ENCODE measurements around the gene ZNF441.
"Not testable (repeated sequence)": the region's sequence is repeated elsewhere in the genome, so short reads cannot be mapped to it uniquely, and the experiment has no call there.

The ZNF441 gene

DNA sequence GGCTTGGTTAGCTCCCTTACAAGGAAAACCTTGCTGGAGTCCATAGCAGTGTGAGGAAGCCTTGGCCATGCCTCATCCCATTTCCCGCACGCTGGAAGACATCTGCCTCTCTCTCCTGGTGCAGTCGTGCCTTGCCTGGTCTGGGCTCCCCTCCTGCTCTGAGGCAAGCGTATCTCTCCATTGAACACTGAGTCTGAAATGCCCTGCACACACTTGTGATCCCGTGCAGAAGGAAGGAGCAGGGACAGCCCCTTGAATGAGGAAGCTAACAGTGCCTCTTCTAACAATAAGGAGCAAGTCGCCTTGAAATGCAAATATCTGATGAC lies 46.9 kb downstream of the ZNF441 start:
- Histone ChIP-seq H3K4me1 (ENCODE audit: control insufficient read depth, insufficient read depth, low read length) (peaks cover 10% of the 10 kb centered on the region), H3K36me3 (ENCODE audit: control insufficient read depth in 2 of 2, insufficient read depth in 2 of 2, low read length in 2 of 2) (no peaks in the 10 kb centered on the region), H3K9me3 (ENCODE audit: control insufficient read depth in 2 of 2, low read length in 2 of 2) (no peaks in the 10 kb centered on the region), H3K4me3 (ENCODE audit: low read length in 2 of 2) (peak overlapping the region; percentile 69 to 98), H3K27me3 (ENCODE audit: control insufficient read depth in 1 of 2, insufficient read depth in 2 of 2, low read length in 2 of 2) (no peaks in the 10 kb centered on the region), H3K27ac (ENCODE audit: low read length) (peak overlapping the region; percentile 87), H3K9ac (ENCODE audit: low read length in 2 of 2) (peak overlapping the region; percentile 2 to 47)

DNA sequence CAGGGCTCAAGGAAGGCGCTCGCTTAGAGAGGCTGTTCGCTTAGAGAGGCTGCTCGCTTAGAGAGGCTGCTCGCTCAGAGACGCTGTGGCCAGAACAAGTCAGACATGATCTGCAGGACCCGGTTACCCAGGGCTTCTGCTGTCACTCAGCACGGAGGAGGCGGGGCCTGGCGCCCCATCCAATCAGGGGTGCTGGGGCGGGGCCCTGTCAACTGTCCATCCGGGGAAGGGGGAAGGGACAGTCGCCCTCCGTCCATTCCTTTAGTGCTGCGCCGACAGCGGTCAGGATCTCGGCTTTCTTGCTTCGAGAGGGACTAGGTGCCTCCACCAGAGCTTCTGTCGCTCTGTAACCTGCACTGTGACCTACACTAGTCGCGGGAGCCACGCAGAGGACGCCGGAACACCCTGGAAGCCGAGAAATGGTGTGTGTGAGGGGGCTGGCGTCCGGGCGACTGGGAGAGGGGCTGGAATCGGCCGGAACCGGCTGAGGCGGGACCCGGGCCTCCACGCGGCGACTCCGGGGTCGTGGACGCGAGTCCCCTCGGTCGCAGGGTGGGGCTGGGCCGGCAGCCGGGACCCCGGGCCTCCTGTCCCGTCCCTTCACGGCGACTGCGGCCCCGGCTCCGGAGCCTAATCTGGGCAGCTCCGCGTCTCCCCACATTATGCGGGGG lies 47.4 kb downstream of the ZNF441 start, which contains the start of gene ZNF440:
TSS of gene ZNF440 (plus strand) at position 245 of the 671 bp plus-strand sequence. CDS start at position 420, 175 bp downstream.
- Histone ChIP-seq H3K9me3 (ENCODE audit: control insufficient read depth in 2 of 2, low read length in 2 of 2) (no peaks in the 10 kb centered on the region), H3K4me3 (ENCODE audit: low read length in 2 of 2) (peak within 1 kb of the TSS; percentile 69 to 98), H3K27me3 (ENCODE audit: control insufficient read depth in 1 of 2, insufficient read depth in 2 of 2, low read length in 2 of 2) (no peaks in the 10 kb centered on the region), H3K27ac (ENCODE audit: low read length) (peak within 1 kb of the TSS; percentile 87), H3K36me3 (ENCODE audit: control insufficient read depth in 2 of 2, insufficient read depth in 2 of 2, low read length in 2 of 2) (no peaks in the 10 kb centered on the region), H3K4me1 (ENCODE audit: control insufficient read depth, insufficient read depth, low read length) (peaks cover 10% of the 10 kb centered on the region), H3K9ac (ENCODE audit: low read length in 2 of 2) (peak within 1 kb of the TSS; percentile 84 to 95)

DNA sequence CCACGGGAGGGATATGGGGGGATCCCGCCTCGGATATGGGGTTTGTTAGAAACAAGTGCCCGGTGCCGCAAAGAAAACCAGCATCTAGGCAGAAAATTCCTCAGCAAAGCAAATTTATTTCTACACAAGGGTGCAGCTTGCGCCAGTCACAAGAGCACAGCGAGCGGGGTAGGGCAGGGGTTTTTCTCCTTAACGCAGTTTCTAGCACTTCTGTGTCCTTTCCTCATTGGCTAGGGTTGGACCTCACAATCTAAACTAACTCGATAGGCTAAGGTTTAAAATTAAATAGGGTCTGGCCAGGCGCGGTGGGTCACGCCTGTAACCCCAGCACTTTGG lies 47.9 kb downstream of the ZNF441 start:
- Histone ChIP-seq H3K4me3 (ENCODE audit: low read length in 2 of 2) (peak overlapping the region; percentile 69 to 98), H3K4me1 (ENCODE audit: control insufficient read depth, insufficient read depth, low read length) (peaks cover 10% of the 10 kb centered on the region), H3K9me3 (ENCODE audit: control insufficient read depth in 2 of 2, low read length in 2 of 2) (no peaks in the 10 kb centered on the region), H3K9ac (ENCODE audit: low read length in 2 of 2) (peak overlapping the region; percentile 84 to 95), H3K27ac (ENCODE audit: low read length) (peak overlapping the region; percentile 87), H3K36me3 (ENCODE audit: control insufficient read depth in 2 of 2, insufficient read depth in 2 of 2, low read length in 2 of 2) (no peaks in the 10 kb centered on the region), H3K27me3 (ENCODE audit: control insufficient read depth in 1 of 2, insufficient read depth in 2 of 2, low read length in 2 of 2) (no peaks in the 10 kb centered on the region)

DNA sequence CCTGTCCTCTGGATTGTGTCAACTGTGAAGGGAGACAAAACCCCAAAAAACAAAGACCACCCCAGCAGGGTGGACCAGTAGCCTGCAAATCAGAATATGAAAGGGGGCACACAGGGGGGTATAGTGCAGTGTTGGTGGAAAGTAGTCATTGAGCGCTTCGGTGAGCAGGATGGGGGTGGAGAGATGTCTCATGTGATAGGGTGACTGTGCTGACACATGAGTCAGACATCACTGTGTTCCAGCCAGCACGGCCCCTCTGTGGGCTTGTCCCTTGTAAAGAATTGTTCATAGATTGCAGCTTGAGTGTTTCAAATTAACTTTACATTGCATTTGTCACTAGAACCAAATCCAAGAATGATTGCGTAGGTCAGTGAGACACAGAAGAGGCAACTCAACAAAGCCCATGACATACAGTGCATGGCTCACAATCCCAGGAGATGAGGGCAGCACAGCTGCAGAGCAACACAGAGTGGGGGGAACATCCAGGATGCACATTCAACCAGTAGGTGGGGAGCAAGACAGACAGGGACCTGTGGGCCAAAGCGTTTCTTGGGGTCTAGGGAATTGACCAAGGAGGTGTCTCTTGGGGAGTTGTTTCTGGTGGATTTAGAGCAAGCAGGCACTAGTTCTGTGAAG lies 54.8 kb downstream of the ZNF441 start:
- Histone ChIP-seq H3K27me3 (ENCODE audit: control insufficient read depth in 1 of 2, insufficient read depth in 2 of 2, low read length in 2 of 2) (no peaks in the 10 kb centered on the region), H3K36me3 (ENCODE audit: control insufficient read depth in 2 of 2, insufficient read depth in 2 of 2, low read length in 2 of 2) (peaks cover 0 to 3% of the 10 kb centered on the region in 2 donors), H3K4me1 (ENCODE audit: control insufficient read depth, insufficient read depth, low read length) (no peaks in the 10 kb centered on the region), H3K9ac (ENCODE audit: low read length in 2 of 2) (no peak overlapping the region), H3K9me3 (ENCODE audit: control insufficient read depth in 2 of 2, low read length in 2 of 2) (no peaks in the 10 kb centered on the region), H3K27ac (ENCODE audit: low read length) (no peak overlapping the region), H3K4me3 (ENCODE audit: low read length in 2 of 2) (no peak overlapping the region)

DNA sequence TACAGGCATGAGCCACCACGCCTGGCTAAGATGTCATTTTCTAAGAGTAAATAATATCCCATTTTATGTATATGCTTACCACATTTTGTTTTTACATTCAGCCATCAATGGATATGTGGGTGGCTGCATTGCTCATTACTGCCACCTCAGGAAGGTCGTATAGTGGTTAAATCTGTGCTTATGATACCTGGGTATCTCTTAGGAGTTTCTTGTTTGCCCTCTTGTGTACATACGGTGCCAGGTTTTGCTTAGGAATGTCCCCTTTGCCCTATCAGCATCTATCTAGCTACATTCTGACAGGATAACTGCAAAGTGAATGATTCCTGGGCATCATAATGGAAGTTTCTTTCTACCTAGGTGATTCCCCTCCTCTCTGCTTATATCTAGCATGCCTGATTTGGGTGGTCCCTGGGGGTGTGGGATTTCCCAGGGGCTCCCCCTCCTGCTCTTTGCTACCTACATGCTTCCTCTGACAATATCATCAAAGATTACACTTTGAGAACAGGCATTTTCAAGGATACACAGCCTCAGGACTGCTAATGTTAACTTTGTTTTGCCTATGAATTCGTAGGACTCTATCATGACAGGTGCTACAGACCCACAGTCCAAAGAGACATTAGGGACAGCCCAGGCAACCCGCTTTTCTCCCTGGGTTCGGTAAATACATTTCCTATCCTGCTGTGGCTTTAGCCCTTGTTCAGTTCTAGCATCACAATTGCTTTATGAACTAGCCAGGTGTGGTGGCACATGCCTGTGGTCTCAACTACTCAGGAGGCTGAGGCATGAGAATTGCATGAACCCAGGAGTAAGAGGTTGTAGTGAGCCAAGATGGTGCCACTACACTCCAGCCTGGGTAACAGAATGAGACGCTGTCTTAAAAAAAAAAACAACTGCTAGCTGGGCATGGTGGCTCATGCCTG lies 62.4 kb downstream of the ZNF441 start:
- H3K27ac ChIP-seq (ENCODE audit: low read length); H3K27me3 ChIP-seq (ENCODE audit: control insufficient read depth in 1 of 2, insufficient read depth in 2 of 2, low read length in 2 of 2); H3K9ac ChIP-seq (ENCODE audit: low read length in 2 of 2); H3K4me1 ChIP-seq (ENCODE audit: control insufficient read depth, insufficient read depth, low read length); H3K4me3 ChIP-seq (ENCODE audit: low read length in 2 of 2): not testable (repeated sequence)
- H3K9me3 ChIP-seq (ENCODE audit: control insufficient read depth in 2 of 2, low read length in 2 of 2), result peaks cover 15 to 25% of the 10 kb centered on the region in 2 donors
- peaks cover 27 to 30% of the 10 kb centered on the region in 2 donors for H3K36me3 ChIP-seq (ENCODE audit: control insufficient read depth in 2 of 2, insufficient read depth in 2 of 2, low read length in 2 of 2)

DNA sequence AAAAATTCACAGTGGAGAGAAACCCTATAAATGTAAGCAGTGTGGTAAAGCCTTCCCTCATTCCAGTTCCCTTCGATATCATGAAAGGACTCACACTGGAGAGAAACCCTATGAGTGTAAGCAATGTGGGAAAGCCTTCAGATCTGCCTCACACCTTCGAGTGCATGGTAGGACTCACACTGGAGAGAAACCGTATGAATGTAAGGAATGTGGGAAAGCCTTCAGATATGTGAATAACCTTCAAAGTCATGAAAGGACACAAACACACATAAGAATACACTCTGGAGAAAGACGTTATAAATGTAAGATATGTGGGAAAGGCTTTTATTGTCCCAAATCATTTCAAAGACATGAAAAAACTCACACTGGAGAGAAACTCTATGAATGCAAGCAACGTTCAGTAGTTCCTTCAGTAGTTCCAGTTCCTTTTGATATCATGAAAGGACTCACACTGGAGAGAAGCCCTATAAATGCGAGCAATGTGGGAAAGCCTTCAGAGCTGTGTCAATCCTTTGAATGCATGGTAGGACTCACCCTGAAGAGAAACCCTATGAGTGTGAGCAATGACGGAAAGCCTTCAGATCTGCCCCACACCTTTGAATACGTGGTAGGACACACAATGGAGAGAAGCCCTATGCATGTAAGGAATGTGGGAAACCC lies 65.6 kb downstream of the ZNF441 start:
- Histone ChIP-seq H3K27me3 (ENCODE audit: control insufficient read depth in 1 of 2, insufficient read depth in 2 of 2, low read length in 2 of 2) (no peaks in the 10 kb centered on the region), H3K4me3 (ENCODE audit: low read length in 2 of 2) (no peak overlapping the region), H3K36me3 (ENCODE audit: control insufficient read depth in 2 of 2, insufficient read depth in 2 of 2, low read length in 2 of 2) (peaks cover 27 to 30% of the 10 kb centered on the region in 2 donors), H3K27ac (ENCODE audit: low read length) (no peak overlapping the region), H3K4me1 (ENCODE audit: control insufficient read depth, insufficient read depth, low read length) (no peaks in the 10 kb centered on the region), H3K9me3 (ENCODE audit: control insufficient read depth in 2 of 2, low read length in 2 of 2) (peaks cover 15 to 25% of the 10 kb centered on the region in 2 donors), H3K9ac (ENCODE audit: low read length in 2 of 2) (no peak overlapping the region)

DNA sequence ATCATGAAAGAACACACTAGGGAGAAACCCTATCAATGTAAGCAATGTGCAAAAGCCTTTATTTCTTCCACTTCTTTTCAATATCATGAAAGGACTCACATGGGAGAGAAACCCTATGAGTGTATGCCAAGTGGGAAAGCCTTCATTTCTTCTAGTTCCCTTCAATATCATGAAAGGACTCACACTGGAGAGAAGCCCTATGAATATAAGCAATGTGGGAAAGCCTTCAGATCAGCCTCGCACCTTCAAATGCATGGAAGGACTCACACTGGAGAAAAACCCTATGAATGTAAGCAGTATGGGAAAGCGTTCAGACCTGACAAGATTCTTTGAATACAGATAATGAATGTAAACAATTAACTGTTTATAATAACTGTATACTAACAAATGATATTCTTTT lies 66.7 kb downstream of the ZNF441 start:
- Histone ChIP-seq H3K36me3 (ENCODE audit: control insufficient read depth in 2 of 2, insufficient read depth in 2 of 2, low read length in 2 of 2) (peaks cover 27 to 30% of the 10 kb centered on the region in 2 donors), H3K4me3 (ENCODE audit: low read length in 2 of 2) (no peak overlapping the region), H3K9ac (ENCODE audit: low read length in 2 of 2) (no peak overlapping the region), H3K9me3 (ENCODE audit: control insufficient read depth in 2 of 2, low read length in 2 of 2) (peaks cover 11 to 25% of the 10 kb centered on the region in 2 donors), H3K27me3 (ENCODE audit: control insufficient read depth in 1 of 2, insufficient read depth in 2 of 2, low read length in 2 of 2) (no peaks in the 10 kb centered on the region), H3K4me1 (ENCODE audit: control insufficient read depth, insufficient read depth, low read length) (no peaks in the 10 kb centered on the region), H3K27ac (ENCODE audit: low read length) (no peak overlapping the region)

All from stomach smooth muscle (tissue), 2 donors.